Tibial artery (tissue), 4 donors: ENCODE results near the gene ICE1.
"Not testable (repeated sequence)": the region's sequence is repeated elsewhere in the genome, so short reads cannot be mapped to it uniquely, and the experiment has no call there.

Experiments used
- DNase-seq, 2 donors: peaks; one replicate each; pipeline ENCODE4 v3.0.0-alpha.2; 2019
- H3K27ac ChIP-seq, 2 donors: fragments of 200-600 bp; sonication (generic) in 1 of 2; 1 replicate in 1 of 2; 2 replicates in 1 of 2; pipeline ENCODE4 v1.5.1; 2018 to 2019; ENCODE audit warnings: mild to moderate bottlenecking in 1 of 2
- H3K27me3 ChIP-seq, 2 donors: fragments of 200-600 bp; sonication (generic) in 1 of 2; one replicate each; pipeline versions ENCODE4 v1.5.1 to v1.6.0; 2016 to 2019
- H3K36me3 ChIP-seq, 3 donors: fragments of 200-600 bp; sonication (generic) in 2 of 3; one replicate each; pipeline ENCODE4 v1.5.1; 2016 to 2019; ENCODE audit warnings: mild to moderate bottlenecking in 2 of 3
- H3K4me1 ChIP-seq, 4 donors: fragments of 200-600 bp; sonication (generic) in 2 of 4; 1 replicate in 3 of 4; 2 replicates in 1 of 4; pipeline ENCODE4 v1.5.1; 2016 to 2019
- H3K4me3 ChIP-seq, 2 donors: fragments of 200-600 bp; sonication (generic) in 1 of 2; 1 replicate in 1 of 2; 2 replicates in 1 of 2; pipeline ENCODE4 v1.5.1; 2018 to 2019; ENCODE audit warnings: mild to moderate bottlenecking in 2 of 2
- H3K9me3 ChIP-seq, 3 donors: fragments of 200-600 bp; sonication (generic) in 1 of 3; one replicate each; pipeline ENCODE4 v1.5.1; 2016 to 2019
- intact Hi-C: fragments of 100-400 bp; cut with DNase I; formaldehyde crosslinking; loops from one replicate; pipeline ENCODE4 v1.15.0; 2023; ENCODE audit warnings: low total_unique reads
- TF ChIP-seq, protein P1 (sequence below), 2 experiments: fragments of 200-600 bp in 1 of 2; fragments of 450-650 bp in 1 of 2; IDR thresholded peaks; one replicate each; pipeline ENCODE4 v1.5.1; 2017 to 2019; ENCODE audit warnings: antibody characterized with exemption in 2 of 2, mild to moderate bottlenecking in 1 of 2, moderate library complexity in 1 of 2

The ICE1 gene

DNA sequence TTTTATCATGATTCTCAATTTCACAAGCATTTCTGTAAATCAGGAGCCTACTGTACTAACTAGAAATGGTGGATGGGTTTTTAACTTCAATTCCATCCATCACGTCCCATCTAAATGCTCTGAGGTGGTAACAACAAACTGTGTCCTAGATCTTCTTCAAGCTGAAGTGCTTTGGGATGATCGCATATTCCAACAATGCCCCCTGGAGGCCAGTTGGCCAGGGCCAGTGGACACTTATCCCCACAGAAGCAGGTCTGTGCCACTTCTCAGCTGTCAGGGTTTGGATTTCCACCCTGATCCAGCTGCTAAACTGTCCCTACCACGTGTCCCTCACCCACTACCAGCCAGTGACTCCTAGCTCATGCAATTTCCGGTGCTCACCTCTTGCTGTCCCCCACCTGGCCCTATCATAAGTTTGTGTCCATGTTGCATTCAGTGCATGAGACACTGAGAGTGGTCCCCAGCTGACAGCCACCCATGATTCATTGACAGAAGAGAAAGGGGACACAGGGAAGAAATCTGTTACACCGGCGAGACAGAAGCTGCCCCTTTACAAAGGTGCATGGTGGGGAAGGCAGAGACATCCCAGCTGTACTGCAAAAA, 28.0 kb upstream of the ICE1 start:
- H3K4me1 ChIP-seq, H3K36me3 ChIP-seq, H3K9me3 ChIP-seq, H3K27me3 ChIP-seq, H3K4me3 ChIP-seq, H3K27ac ChIP-seq, intact Hi-C loops: not testable (repeated sequence)
- TF ChIP-seq, protein P1, sequence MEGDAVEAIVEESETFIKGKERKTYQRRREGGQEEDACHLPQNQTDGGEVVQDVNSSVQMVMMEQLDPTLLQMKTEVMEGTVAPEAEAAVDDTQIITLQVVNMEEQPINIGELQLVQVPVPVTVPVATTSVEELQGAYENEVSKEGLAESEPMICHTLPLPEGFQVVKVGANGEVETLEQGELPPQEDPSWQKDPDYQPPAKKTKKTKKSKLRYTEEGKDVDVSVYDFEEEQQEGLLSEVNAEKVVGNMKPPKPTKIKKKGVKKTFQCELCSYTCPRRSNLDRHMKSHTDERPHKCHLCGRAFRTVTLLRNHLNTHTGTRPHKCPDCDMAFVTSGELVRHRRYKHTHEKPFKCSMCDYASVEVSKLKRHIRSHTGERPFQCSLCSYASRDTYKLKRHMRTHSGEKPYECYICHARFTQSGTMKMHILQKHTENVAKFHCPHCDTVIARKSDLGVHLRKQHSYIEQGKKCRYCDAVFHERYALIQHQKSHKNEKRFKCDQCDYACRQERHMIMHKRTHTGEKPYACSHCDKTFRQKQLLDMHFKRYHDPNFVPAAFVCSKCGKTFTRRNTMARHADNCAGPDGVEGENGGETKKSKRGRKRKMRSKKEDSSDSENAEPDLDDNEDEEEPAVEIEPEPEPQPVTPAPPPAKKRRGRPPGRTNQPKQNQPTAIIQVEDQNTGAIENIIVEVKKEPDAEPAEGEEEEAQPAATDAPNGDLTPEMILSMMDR (IDR thresholded peaks at IDR 0.05): peak; percentile 54 to 57
- DNase-seq: peak in 1 of 2 donors; percentile 66

DNA sequence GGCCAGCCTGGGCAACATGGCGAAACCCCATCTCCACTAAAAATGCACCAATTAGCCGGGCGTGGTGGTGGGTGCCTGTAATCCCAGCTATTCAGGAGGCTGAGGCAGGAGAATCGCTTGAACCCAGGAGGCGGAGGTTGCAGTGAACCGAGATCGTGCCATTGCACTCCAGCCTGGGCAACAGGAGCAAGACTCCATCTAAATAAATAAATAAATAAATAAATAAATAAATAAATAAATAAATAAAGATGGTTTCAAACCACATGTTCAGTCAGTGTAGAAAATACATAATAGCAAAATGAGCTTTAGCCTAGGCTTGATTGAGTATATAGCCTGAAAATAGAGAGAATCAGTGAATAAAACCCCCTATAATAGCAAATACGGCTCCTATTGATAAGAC, 27.4 kb upstream of the ICE1 start:
- H3K4me1 ChIP-seq, H3K9me3 ChIP-seq, DNase-seq, H3K36me3 ChIP-seq, H3K27me3 ChIP-seq, H3K27ac ChIP-seq, H3K4me3 ChIP-seq: not testable (repeated sequence)
- intact Hi-C loops: loop anchor here (5.0 kb wide), 1 partner anchor 253 kb away; the partner anchor contains the start of gene ADAMTS16

DNA sequence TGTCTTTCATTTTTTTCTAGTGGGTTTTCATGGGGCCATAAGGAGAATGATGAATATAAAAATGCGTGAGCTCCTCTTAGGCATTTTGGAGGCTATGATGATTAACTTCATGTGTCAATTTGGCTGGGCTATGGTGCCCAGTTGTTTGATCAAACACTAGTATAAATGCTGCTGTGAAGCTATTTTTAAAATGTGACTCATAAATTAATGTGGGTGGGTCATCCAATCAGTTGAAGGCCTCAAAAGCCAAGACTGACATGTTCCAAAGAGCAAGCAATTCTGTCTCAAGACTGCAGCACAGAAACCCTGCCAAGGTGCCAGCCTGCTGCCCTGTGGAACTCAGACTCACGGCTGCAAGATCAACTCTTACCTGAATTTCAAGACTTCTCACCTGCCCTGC, 24.4 kb upstream of the ICE1 start:
- no peaks in the 10 kb centered on the region for H3K4me1 ChIP-seq

DNA sequence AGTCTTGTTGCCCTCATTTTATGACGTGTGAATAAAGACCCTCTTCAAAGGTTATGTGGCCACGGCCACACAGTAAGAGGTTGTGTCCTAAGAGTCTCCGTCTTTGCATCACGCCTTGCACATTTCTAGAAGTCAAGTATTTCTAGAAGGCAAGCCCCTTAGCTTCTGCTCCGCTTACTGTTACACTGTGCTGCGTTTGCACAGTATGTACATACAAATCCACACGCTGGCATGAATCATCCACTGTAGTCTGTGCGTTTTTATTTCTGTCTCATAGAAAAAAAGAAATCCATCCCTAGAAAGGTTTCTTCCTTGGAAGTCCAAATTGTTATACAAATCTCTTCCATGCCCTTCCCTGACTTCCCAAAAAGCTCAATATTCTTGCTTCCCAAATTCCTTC, 21.4 kb upstream of the ICE1 start:
- Histone ChIP-seq H3K36me3 (no peaks in the 10 kb centered on the region), H3K9me3 (peaks cover 0 to 6% (median 0%) of the 10 kb centered on the region in 3 donors), H3K4me1 (no peaks in the 10 kb centered on the region), H3K27me3 (no peaks in the 10 kb centered on the region), H3K4me3 (no peak overlapping the region), H3K27ac (no peak overlapping the region)
- intact Hi-C loops: no loop called here
- DNase-seq: no peak
- TF ChIP-seq, protein P1 (IDR thresholded peaks at IDR 0.05): no peak

More for the DNA sequence above, 24.4 kb upstream of the ICE1 start:
- intact Hi-C loops: loop anchor here (5.0 kb wide), 1 partner anchor 256 kb away; the partner anchor contains the start of gene ADAMTS16
- no peak overlapping the region for H3K27ac ChIP-seq
- H3K9me3 ChIP-seq: peaks cover 0 to 6% (median 0%) of the 10 kb centered on the region in 3 donors
- DNase-seq: no peak
- H3K27me3 ChIP-seq: no peaks in the 10 kb centered on the region
- H3K4me3 ChIP-seq: no peak overlapping the region
- TF ChIP-seq, protein P1 (IDR thresholded peaks at IDR 0.05): no peak
- H3K36me3 ChIP-seq: no peaks in the 10 kb centered on the region

DNA sequence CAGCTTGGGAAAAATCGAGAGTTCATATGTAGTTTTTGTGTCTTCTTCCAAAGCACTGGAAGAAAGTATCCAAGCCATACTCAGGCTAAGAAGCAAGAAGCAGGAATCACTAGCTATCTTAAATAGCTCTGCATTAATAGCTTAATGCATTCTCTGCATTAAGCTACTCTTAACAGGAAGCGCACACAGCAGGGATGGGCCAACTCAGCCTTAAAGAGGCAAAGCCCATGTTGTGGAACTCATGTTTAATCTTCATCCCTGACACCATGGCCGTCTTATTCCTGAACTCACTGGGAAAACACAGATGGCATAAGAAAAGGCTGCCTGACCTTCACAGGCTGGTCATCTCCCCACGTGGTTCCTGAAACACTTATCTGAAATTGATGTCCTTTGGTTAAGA, 18.7 kb upstream of the ICE1 start:
- no peaks in the 10 kb centered on the region for H3K36me3 ChIP-seq

DNA sequence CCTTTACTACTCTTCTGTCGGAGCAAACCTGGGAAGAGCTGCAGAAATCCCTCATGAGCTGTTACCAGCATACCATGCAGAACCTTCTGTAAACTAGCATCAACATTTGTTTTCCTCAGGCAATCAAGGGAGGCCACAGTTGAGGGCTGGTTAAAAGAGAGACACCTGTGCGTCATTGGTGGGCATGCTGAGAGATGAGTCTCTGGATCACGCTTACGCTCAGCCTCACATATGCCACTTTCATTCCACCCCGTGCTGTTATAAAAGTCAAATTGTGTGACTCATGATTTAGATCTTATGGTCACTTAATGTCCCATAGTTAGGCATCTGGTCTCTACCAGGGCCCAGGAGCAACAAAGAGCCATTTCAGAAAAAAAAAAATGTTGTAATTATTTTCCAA, 18.1 kb upstream of the ICE1 start:
- no peak overlapping the region for H3K27ac ChIP-seq
- H3K27me3 ChIP-seq: no peaks in the 10 kb centered on the region
- no peak overlapping the region for H3K4me3 ChIP-seq
- peaks cover 0 to 7% (median 2%) of the 10 kb centered on the region in 3 donors for H3K9me3 ChIP-seq
- H3K4me1 ChIP-seq: no peaks in the 10 kb centered on the region
- no peak for DNase-seq
- no peaks in the 10 kb centered on the region for H3K36me3 ChIP-seq
- intact Hi-C loops: no loop called here
- TF ChIP-seq, protein P1 (IDR thresholded peaks at IDR 0.05): no peak

More for the DNA sequence above, 18.7 kb upstream of the ICE1 start:
- H3K4me1 ChIP-seq: no peaks in the 10 kb centered on the region
- TF ChIP-seq, protein P1 (IDR thresholded peaks at IDR 0.05): no peak
- no peaks in the 10 kb centered on the region for H3K27me3 ChIP-seq
- no peak overlapping the region for H3K27ac ChIP-seq
- no peak for DNase-seq
- intact Hi-C loops: no loop called here
- peaks cover 0 to 6% (median under 1%) of the 10 kb centered on the region in 3 donors for H3K9me3 ChIP-seq
- no peak overlapping the region for H3K4me3 ChIP-seq
